HepG2 (cell line): Measurements from ENCODE around the gene JSRP1. TPM values are rescaled to one million over a fixed set of nuclear protein-coding genes. Genes with fewer than 3 reads are reported as not detected.

Experiments
- BHLHE40 ChIP-seq: IDR thresholded peaks from 2 replicates; pipeline ENCODE4 v1.6.1; 2011; ENCODE audit warnings: low read length, improper control_type of control experiment
- CENPX ChIP-seq: sonication (generic); formaldehyde crosslinking; IDR thresholded peaks from 2 replicates; pipeline ENCODE4 v1.9.0; 2021; ENCODE audit warnings: mild to moderate bottlenecking, missing genetic modification reagents, moderate library complexity
- E2F2 ChIP-seq: sonication (generic); formaldehyde crosslinking; IDR thresholded peaks from 2 replicates; pipeline ENCODE4 v1.4.0; 2020; ENCODE audit warnings: missing genetic modification reagents, borderline replicate concordance
- GATAD1 ChIP-seq: IDR thresholded peaks from 2 replicates; pipeline ENCODE4 v1.6.1; 2016; ENCODE audit warnings: missing genetic modification reagents, missing compliant biosample characterization
- HNF4G ChIP-seq, 2 experiments: sonication (generic) in 1 of 2; formaldehyde crosslinking in 1 of 2; IDR thresholded peaks; 2 replicates each; pipeline versions ENCODE4 v1.4.0 to v1.6.1; 2011 to 2020; ENCODE audit warnings: borderline replicate concordance in 2 of 2, low read depth in 2 of 2, mild to moderate bottlenecking in 2 of 2, low read length in 1 of 2, missing genetic modification reagents in 1 of 2, moderate library complexity in 1 of 2
- HOXA3 ChIP-seq: sonication (generic); formaldehyde crosslinking; IDR thresholded peaks from 2 replicates; pipeline ENCODE4 v1.5.0; 2020; ENCODE audit warnings: missing genetic modification reagents
- MED8 ChIP-seq: sonication (generic); formaldehyde crosslinking; IDR thresholded peaks from 2 replicates; pipeline ENCODE4 v1.8.1; 2023; ENCODE audit warnings: mild to moderate bottlenecking, missing genetic modification reagents; ENCODE audit not compliant: insufficient replicate concordance
- NFE2 ChIP-seq: sonication (generic); formaldehyde crosslinking; IDR thresholded peaks from 2 replicates; pipeline ENCODE4 v1.4.0; 2020; ENCODE audit warnings: missing genetic modification reagents
- PAX8 ChIP-seq: sonication (generic); formaldehyde crosslinking; IDR thresholded peaks from 2 replicates; pipeline ENCODE4 v1.8.0; 2022; ENCODE audit warnings: mild to moderate bottlenecking, missing genetic modification reagents, borderline replicate concordance
- ZBTB14 ChIP-seq: sonication (generic); formaldehyde crosslinking; IDR thresholded peaks from 2 replicates; pipeline ENCODE4 v1.4.0; 2020; ENCODE audit warnings: missing genetic modification reagents
- ZBTB21 ChIP-seq: sonication (generic); formaldehyde crosslinking; IDR thresholded peaks from 2 replicates; pipeline ENCODE4 v1.4.0; 2020; ENCODE audit warnings: missing genetic modification reagents
- ZFX ChIP-seq: sonication (generic); formaldehyde crosslinking; IDR thresholded peaks from 2 replicates; pipeline ENCODE4 v1.4.0; 2020; ENCODE audit warnings: mild to moderate bottlenecking, low read depth, missing genetic modification reagents, moderate library complexity
- ZNF264 ChIP-seq: sonication (generic); formaldehyde crosslinking; IDR thresholded peaks from 2 replicates; pipeline ENCODE4 v1.4.0; 2020; ENCODE audit warnings: missing genetic modification reagents
- ZNF530 ChIP-seq: sonication (generic); formaldehyde crosslinking; IDR thresholded peaks from 2 replicates; pipeline ENCODE4 v1.5.0; 2020; ENCODE audit warnings: low read depth, mild to moderate bottlenecking, missing genetic modification reagents
- ZNF549 ChIP-seq: sonication (generic); formaldehyde crosslinking; IDR thresholded peaks from 2 replicates; pipeline ENCODE4 v1.5.0; 2020; ENCODE audit warnings: missing genetic modification reagents
- ZNF550 ChIP-seq: sonication (generic); formaldehyde crosslinking; IDR thresholded peaks from 2 replicates; pipeline ENCODE4 v1.4.0; 2020; ENCODE audit warnings: mild to moderate bottlenecking, missing genetic modification reagents, borderline replicate concordance
- ZNF589 ChIP-seq: sonication (generic); formaldehyde crosslinking; conservative IDR thresholded peaks from 2 replicates; pipeline ENCODE4 v1.8.0; 2022; ENCODE audit warnings: mild to moderate bottlenecking, moderate library complexity, missing genetic modification reagents
- ZNF766 ChIP-seq: sonication (generic); formaldehyde crosslinking; IDR thresholded peaks from 2 replicates; pipeline ENCODE4 v1.5.0; 2020; ENCODE audit warnings: missing genetic modification reagents, borderline replicate concordance
- ZNF772 ChIP-seq: sonication (generic); formaldehyde crosslinking; IDR thresholded peaks from 2 replicates; pipeline ENCODE4 v1.5.0; 2020; ENCODE audit warnings: mild to moderate bottlenecking, missing genetic modification reagents
- polyA plus RNA-seq, 8 experiments: library from polyadenylated mRNA; depleted of rRNA in 3 of 8; stranded (reverse) in 7 of 8; unstranded in 1 of 8; fragments of >200 nt; fragmentation: Illumina TruSeq in 4 of 8; extraction: Trizol in 4 of 8; gene quantifications; 2 replicates each; pipeline versions ENCODE4 v1.2.1 to v1.2.3, GENCODE V29; 2011 to 2016; ENCODE audit warnings: low read depth in 4 of 8, missing spikeins in 1 of 8, mixed read lengths in 1 of 8; ENCODE audit not compliant: insufficient read depth in 1 of 8
- total RNA-seq, 5 experiments: library from RNA; depleted of rRNA; stranded (reverse); fragments of >200 nt; fragmentation: Illumina TruSeq; extraction: Trizol; gene quantifications; 2 replicates each; pipeline ENCODE4 v1.2.3, GENCODE V29; 2016; ENCODE audit warnings: low read depth in 1 of 5
- TF ChIP-seq, protein P1 (sequence below): sonication (generic); formaldehyde crosslinking; IDR thresholded peaks from 2 replicates; pipeline ENCODE4 v1.4.0; 2020; ENCODE audit warnings: mild to moderate bottlenecking, low read depth, missing genetic modification reagents
- TF ChIP-seq, protein P2 (sequence below), 2 experiments: sonication (generic) in 1 of 2; formaldehyde crosslinking in 1 of 2; IDR thresholded peaks; 2 replicates each; pipeline versions ENCODE4 v1.5.1 to v1.6.1; 2011 to 2020; ENCODE audit warnings: borderline replicate concordance in 1 of 2, low read depth in 1 of 2, low read length in 1 of 2, mild to moderate bottlenecking in 1 of 2, missing genetic modification reagents in 1 of 2, moderate library complexity in 1 of 2

JSRP1 gene
- total and polyA plus RNA-seq, 2 of the 13 experiments (the other 11 are each of a cell fraction or from before 2014, with no cell fraction given) = 0.16 to 0.38 TPM

DNA sequence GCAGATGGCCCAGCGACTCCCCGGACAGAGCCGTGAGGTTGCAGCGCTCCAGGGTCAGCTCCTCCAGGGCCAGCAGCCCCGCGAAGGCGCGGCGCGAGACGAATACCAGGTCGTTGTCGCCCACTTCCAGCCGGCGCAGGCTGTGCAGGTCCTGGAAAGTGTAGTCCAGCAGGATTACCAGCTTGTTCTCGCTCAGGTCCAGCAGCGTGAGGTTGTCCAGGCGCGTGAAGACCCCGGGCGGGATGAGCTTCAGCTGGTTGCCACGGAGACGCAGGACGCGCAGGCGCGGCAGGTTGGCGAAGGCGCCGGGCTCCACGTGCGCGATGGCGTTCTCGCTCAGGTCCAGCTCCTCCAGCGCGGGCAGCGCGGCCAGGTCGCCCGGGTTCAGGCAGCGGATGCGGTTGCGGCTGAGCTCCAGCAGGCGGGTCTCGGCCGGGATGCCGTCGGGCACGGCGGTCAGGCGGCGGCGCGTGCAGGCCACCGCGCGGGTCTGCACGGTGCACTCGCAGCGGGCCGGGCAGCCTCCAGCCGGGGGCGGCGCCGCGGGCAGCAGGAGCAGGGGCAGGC lies 35.1 kb upstream of the JSRP1 start (continued):
- TF ChIP-seq, protein P1, sequence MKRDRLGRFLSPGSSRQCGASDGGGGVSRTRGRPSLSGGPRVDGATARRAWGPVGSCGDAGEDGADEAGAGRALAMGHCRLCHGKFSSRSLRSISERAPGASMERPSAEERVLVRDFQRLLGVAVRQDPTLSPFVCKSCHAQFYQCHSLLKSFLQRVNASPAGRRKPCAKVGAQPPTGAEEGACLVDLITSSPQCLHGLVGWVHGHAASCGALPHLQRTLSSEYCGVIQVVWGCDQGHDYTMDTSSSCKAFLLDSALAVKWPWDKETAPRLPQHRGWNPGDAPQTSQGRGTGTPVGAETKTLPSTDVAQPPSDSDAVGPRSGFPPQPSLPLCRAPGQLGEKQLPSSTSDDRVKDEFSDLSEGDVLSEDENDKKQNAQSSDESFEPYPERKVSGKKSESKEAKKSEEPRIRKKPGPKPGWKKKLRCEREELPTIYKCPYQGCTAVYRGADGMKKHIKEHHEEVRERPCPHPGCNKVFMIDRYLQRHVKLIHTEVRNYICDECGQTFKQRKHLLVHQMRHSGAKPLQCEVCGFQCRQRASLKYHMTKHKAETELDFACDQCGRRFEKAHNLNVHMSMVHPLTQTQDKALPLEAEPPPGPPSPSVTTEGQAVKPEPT (CRISPR knock-in tag) = no peak
- TF ChIP-seq, protein P2, sequence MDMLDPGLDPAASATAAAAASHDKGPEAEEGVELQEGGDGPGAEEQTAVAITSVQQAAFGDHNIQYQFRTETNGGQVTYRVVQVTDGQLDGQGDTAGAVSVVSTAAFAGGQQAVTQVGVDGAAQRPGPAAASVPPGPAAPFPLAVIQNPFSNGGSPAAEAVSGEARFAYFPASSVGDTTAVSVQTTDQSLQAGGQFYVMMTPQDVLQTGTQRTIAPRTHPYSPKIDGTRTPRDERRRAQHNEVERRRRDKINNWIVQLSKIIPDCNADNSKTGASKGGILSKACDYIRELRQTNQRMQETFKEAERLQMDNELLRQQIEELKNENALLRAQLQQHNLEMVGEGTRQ (IDR thresholded peaks at IDR 0.05; ENCODE audit: low read depth, low read length) = no peak
- TF ChIP-seq, protein P2 (CRISPR knock-in tag; IDR thresholded peaks at IDR 0.05; ENCODE audit: borderline replicate concordance) = no peak
- TF ChIP-seq ZFX (peak; percentile 43; the same call in 1 of the 2 replicates), ZBTB14 (CRISPR knock-in tag) (peak; percentile 58), ZNF530 (no peak), BHLHE40 (peak; percentile 23; the same call in 1 of the 2 replicates), ZNF766 (no peak), GATAD1 (CRISPR knock-in tag) (no peak), NFE2 (no peak), E2F2 (CRISPR knock-in tag) (no peak), CENPX (CRISPR knock-in tag) (no peak), ZNF550 (CRISPR knock-in tag) (no peak), ZBTB21 (CRISPR knock-in tag) (no peak), ZNF589 (no peak), HOXA3 (CRISPR knock-in tag) (no peak; the same call in 1 of the 2 replicates), HNF4G (IDR thresholded peaks at IDR 0.05; ENCODE audit: borderline replicate concordance, low read depth, low read length) (no peak), HNF4G (CRISPR knock-in tag; IDR thresholded peaks at IDR 0.05; ENCODE audit: borderline replicate concordance, low read depth) (no peak), ZNF264 (no peak), PAX8 (CRISPR knock-in tag) (no peak), ZNF772 (peak; percentile 26; the same call in 1 of the 2 replicates), ZNF549 (CRISPR knock-in tag) (no peak), MED8 (CRISPR knock-in tag) (no peak)
